ENCODE data around the gene LRRTM2.
"Not testable (repeated sequence)": the region's sequence is repeated elsewhere in the genome, so short reads cannot be mapped to it uniquely, and the experiment has no call there.

LRRTM2 gene, protein sequence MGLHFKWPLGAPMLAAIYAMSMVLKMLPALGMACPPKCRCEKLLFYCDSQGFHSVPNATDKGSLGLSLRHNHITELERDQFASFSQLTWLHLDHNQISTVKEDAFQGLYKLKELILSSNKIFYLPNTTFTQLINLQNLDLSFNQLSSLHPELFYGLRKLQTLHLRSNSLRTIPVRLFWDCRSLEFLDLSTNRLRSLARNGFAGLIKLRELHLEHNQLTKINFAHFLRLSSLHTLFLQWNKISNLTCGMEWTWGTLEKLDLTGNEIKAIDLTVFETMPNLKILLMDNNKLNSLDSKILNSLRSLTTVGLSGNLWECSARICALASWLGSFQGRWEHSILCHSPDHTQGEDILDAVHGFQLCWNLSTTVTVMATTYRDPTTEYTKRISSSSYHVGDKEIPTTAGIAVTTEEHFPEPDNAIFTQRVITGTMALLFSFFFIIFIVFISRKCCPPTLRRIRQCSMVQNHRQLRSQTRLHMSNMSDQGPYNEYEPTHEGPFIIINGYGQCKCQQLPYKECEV

GRCh38 chr5:138874771-138875551, at the start of gene LRRTM2:
Gene LRRTM2, minus strand, starts transcription at chr5:138875335. Its CDS starts 424 bp downstream, at chr5:138874911.
- no peak for DNase-seq (ENCODE audit: low read depth)

DNA sequence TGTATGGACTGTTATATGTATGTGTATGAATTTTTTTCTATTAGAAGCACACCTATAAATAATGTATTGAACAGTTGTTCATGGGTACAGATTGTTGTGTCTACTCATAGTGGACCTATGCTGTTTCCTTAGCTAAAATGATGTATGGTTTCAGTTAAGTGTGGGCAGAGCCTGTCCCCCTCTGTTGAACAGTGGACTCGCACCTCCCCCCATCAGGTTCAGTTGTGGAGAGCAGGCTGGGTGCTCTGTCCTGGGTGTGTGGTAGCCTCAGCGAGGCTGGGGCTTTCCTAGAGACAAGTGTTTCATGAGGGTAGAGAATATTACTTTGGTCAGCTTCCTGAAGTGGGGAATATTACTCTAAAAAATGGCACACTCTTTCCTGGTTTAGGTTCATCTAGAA, 47.4 kb upstream of the LRRTM2 start:
- no peak for DNase-seq (ENCODE audit: low read depth)

GRCh38 chr5:138921362-138921761, 46.2 kb upstream of the LRRTM2 start:
- not testable (repeated sequence) for DNase-seq (ENCODE audit: low read depth)

DNA sequence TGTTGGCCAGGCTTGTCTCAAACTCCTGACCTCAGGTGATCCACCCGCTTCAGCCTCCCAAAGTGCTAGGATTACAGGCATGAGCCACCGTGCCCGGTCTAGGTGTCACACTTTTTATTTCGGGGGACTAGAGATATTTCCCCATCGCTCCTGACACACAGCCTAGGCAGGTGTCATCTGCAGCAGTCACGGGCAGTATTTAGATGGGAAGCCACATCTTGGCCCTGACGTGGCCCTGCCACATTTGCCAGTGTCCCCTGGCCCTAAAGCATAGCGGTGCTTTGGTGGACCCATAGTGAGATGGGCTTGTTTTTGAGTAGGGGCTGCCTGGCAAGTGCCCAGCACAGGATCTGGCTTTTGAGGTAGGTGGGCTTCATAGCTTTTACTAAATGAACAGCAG, 45.0 kb upstream of the LRRTM2 start:
- DNase-seq (ENCODE audit: low read depth), result no peak

- DNase-seq (ENCODE audit: low read depth), result no peak
Measured at GRCh38 chr5:138918686-138919085, 43.6 kb upstream of the LRRTM2 start.

- DNase-seq (ENCODE audit: low read depth), result no peak
Measured at GRCh38 chr5:138914338-138914737, 39.2 kb upstream of the LRRTM2 start.

- DNase-seq (ENCODE audit: low read depth), result no peak
Measured at GRCh38 chr5:138913773-138914172, 38.6 kb upstream of the LRRTM2 start.

DNA sequence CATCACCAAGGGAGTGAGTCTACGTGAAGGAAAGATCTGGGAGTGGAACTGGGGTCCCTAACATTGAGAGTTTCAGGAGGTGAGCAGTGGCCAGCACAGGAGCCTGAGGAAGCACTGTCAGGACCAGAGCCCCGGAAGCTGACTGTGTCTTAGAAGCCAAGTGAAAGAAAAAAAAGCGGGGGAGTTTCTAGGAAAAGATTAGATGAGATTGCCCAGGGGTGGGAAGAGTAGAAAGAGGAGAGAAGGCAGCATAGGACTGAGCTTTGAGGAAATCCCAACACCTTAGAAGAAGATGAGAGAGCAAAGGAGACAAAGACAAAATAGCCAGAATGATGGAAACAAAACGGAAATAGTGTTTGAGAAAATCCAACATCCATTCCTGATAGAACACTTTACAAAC, 37.0 kb upstream of the LRRTM2 start:
- no peak for DNase-seq (ENCODE audit: low read depth)

DNA sequence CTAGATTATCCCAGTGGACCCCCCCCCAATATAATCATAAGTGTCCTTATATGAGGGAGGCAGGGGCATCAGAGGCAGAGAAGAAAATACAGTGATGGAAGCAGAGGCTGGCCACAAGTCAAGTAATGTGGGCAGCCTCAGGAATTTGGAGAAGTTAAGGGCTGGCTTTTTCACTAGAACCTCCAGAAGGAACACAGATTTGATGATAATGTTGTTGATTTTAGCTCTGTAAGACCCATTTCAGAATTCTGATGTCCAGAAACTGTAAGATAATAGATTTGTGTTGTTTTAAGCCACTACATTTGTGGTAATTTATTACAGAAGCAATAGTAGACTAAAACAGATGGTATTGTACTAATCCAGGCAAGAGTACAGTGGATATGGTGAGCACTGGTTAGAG, 36.3 kb upstream of the LRRTM2 start:
- no peak for DNase-seq (ENCODE audit: low read depth)

DNA sequence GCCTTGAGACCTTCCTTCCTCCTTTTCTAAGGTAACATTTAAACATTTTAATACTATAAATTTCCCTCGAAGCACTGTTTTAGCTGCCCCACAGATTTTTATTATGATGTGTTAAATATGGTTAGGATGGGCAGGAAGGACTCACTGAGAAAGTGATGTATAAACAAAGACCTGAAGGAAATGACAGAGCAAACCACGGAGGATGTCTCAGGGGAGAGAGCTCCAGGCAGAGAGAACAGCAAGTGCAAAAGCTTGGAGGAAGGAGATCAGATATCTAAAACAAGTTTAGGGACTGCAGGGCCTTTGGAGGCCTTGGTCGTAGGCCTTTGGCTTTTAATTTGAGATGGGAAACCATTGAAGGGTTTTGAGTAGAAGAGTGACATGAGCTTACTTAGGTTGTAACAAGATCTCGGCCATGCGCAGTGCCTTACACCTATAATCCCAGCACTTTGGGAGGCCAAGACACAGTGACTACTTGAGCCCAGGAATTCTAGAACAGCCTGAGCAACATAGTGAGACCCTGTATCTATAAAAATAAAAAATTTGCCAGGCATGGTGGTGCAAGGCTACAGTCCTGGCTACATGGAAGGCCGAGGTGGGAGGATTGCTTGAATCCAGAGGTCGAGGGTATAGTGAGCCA, 35.5 kb upstream of the LRRTM2 start:
- no peak for DNase-seq (ENCODE audit: low read depth)

DNA sequence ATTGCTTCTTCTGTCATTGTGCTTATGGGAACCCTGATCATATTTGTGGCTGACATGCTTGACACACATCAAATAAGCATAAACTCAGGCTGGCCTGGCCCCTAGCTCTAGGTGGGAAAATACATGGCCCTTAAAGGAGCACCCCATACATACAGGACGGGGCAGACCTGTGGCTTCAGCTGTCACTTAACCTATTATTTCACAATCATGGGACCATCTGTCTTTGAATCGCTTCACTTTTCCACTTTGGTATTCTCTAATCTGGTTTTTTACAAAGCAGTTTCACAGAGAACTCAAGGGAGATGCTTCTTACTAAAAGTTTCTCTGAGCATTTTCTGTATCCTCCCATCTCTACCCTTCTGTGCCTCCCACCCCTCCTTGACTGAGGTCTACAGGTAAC, 34.6 kb upstream of the LRRTM2 start:
- no peak for DNase-seq (ENCODE audit: low read depth)

- DNase-seq (ENCODE audit: low read depth), result no peak
Measured at GRCh38 chr5:138905541-138905940, 30.4 kb upstream of the LRRTM2 start.

DNA sequence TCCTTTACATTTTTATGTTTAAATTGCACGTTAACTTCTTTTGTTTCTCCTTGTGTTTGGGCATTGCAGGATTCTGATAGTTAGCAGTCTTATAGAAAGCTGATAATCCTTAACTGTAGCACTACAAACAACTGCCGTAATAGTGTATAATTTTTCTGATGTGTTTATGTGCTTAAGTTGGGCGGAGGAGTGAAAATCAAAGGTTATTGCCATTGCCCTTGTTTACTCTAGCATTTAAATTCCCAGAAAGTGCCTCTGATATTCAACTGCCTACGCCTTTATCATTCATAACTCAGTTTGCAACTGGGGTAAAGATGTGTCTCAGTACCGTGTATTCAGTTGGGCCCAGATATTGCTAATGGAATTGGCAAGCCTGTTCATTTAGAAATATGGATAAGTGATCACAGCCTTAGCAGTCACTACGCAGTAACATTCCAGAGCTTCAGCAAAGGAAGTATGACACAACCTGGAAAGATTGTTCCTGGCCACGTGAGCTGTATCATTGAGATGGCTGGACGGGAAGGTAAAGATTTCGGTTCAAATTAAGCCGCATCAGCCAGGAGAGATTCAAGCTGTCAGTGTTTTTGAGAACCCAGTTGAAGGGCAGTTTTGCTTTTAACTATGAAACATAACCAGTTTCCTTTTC, 28.1 kb upstream of the LRRTM2 start:
- no peak for DNase-seq (ENCODE audit: low read depth)

DNA sequence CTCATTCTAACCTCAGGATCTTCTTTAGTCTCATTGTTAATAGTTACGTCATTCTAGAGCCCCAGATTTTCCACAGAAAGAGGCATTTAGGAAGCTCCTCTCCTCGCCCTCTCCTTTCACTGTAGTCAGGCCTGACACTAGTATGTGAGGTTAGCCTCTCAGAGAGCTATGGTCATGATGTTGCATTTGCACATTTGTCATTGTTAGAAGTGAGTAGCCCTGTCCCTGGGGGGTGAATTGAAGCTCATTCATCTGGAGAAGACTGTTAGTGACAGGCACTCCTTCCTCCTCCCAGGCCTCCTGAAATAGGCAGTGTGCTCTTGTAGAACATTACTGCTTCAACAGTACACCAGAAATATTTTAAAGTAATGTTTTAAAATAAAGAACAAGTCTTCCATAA, 26.6 kb upstream of the LRRTM2 start:
- no peak for DNase-seq (ENCODE audit: low read depth)

GRCh38 chr5:138900281-138900965, 25.3 kb upstream of the LRRTM2 start:
- no peak for DNase-seq (ENCODE audit: low read depth)

DNA sequence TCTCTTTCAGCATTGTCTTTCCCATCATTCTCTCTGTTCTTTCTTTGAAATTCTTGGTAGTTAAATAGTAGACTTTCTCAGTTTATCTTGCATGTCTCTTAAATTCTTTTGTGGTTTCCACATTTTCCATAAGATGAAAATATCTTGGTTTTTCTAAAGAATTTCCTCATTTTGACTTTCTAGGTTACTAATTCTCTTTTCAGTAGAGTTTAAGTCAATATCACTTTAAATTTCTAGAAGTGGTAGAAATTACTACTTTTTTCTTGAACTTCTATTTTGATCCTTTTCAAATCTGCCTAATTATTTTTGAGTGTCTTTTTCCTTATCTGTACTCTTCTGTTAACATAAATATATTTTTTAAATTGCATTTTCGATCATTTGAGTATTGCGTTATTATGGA, 23.6 kb upstream of the LRRTM2 start:
- no peak for DNase-seq (ENCODE audit: low read depth)

GRCh38 chr5:138898299-138898698, 23.2 kb upstream of the LRRTM2 start:
- DNase-seq (ENCODE audit: low read depth), result no peak

GRCh38 chr5:138895918-138896317, 20.8 kb upstream of the LRRTM2 start:
- no peak for DNase-seq (ENCODE audit: low read depth)

- DNase-seq (ENCODE audit: low read depth), result no peak
Measured at GRCh38 chr5:138890644-138891043, 15.5 kb upstream of the LRRTM2 start.

DNA sequence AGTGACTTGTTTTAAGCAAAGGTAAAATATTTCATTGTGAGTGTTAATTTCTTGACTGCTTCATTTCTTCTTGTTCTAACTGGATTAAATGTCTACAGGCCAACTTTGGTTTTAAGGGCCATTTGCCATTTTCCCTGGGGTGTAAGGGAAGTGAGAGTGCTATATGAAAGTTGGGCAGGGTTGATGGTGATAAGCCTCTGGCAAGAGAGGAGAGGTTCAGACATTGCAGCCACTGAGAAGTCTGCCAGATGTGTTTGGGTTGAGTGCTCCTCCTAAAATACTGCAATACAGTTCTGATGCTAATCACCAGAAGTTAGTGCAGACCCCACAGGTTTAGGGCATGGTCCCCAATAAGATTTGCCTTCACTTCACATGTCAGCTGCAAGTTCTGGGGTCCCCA, 14.9 kb upstream of the LRRTM2 start:
- DNase-seq (ENCODE audit: low read depth), result no peak

DNA sequence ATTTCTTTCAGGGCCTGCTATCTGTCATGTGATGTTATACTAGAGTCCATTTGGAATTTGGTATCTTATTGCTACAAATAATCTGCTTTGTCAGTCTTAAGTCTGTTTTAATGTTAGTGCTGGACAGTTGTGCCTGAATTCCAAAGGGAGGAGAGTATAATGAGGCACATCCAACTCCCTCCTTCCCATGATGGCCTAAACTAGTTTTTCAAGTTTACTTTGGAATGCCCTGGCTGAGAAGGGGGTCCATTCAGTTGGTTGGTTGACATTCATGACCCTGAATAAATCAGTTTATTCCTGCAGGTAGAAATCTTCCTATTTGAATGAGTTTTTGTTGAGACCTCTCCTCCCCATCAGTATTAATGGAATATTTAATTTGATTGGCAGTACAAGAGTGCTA, 9.4 kb upstream of the LRRTM2 start:
- no peak for DNase-seq (ENCODE audit: low read depth)

DNA sequence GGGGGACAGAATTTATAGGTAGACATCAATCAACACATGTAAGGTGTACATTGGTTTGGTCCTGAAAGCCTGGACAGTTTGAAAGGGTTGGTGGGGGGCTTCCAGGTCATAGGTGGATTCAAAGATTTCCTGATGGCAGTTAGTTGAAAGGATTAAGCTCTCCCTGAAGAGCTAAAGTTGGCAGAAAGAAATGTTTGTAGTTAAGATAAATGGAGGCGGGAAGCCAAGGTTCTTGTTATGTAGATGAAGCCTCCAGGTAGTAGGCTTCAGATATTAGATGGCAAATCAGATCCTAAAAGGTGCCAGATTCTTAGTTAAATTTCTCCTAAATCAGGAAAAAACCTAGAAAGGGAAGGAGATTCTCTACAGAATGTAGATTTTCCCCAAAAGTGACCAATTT, 9.0 kb upstream of the LRRTM2 start:
- DNase-seq (ENCODE audit: low read depth), result no peak
